Right lobe of liver (tissue), 6 donors: ENCODE results near the gene TDRD10. TPM values are rescaled to one million over a fixed set of nuclear protein-coding genes. Genes with fewer than 3 reads are reported as not detected.

Experiments
- ATAC-seq, 4 donors: fragments of 200-7000 bp; cut with Tn5 transposase; one replicate each; pipeline ENCODE4 v1.9.1; 2020; ENCODE audit warnings: mild to moderate bottlenecking in 4 of 4, moderate library complexity in 4 of 4
- DNase-seq, 3 donors: peaks; one replicate each; pipeline ENCODE4 v3.0.0-alpha.2; 2020
- H3K27ac ChIP-seq, 3 donors: fragments of 200-600 bp; one replicate each; pipeline ENCODE4 v1.8.0; 2022
- H3K27me3 ChIP-seq, 2 donors: fragments of 200-600 bp; one replicate each; pipeline ENCODE4 v1.8.0; 2022
- H3K36me3 ChIP-seq, 4 donors: fragments of 200-600 bp; sonication (generic) in 1 of 4; one replicate each; pipeline versions ENCODE4 v1.5.1 to v1.8.0; 2017 to 2022; ENCODE audit warnings: control low read depth in 1 of 4
- H3K4me1 ChIP-seq, 4 donors: fragments of 200-600 bp; sonication (generic) in 1 of 4; one replicate each; pipeline versions ENCODE4 v1.5.1 to v1.8.0; 2017 to 2022; ENCODE audit warnings: control low read depth in 1 of 4
- H3K4me3 ChIP-seq, 3 donors: fragments of 200-600 bp; one replicate each; pipeline ENCODE4 v1.8.0; 2022
- H3K9me3 ChIP-seq, 4 donors: fragments of 200-600 bp; sonication (generic) in 1 of 4; one replicate each; pipeline versions ENCODE4 v1.5.1 to v1.8.0; 2017 to 2022; ENCODE audit warnings: control low read depth in 1 of 4
- POLR2A ChIP-seq: fragments of 450-650 bp; IDR thresholded peaks from one replicate; pipeline ENCODE4 v1.6.1; 2017; ENCODE audit warnings: antibody characterized with exemption, mild to moderate bottlenecking
- WGBS: methylation state at CpG from one replicate; pipeline ENCODE4 v1.1.6; 2018; ENCODE audit warnings: low coverage, low lambda C conversion rate; ENCODE audit not compliant: insufficient coverage; ENCODE audit errors: missing lambda C conversion rate; 5-methylcytosine and 5-hydroxymethylcytosine counted together
- intact Hi-C, 2 donors: fragments of 100-400 bp; cut with DNase I; formaldehyde crosslinking; loops; one replicate each; pipeline versions ENCODE4 v1.11.2 to v1.14.1; 2022
- total RNA-seq, 6 experiments: library from RNA; depleted of rRNA in 2 of 6; stranded (reverse); fragments of >200 nt in 2 of 6; fragmentation: NEBNext Ultra II Directional in 3 of 6; extraction: Animal tissue kit (Norgen Biotek cat#: 25700) in 3 of 6; gene quantifications; one replicate each; pipeline versions ENCODE4 v1.1.0 to v1.2.4, GENCODE V29; 2016 to 2023
- TF ChIP-seq, protein P1 (sequence below), 4 donors: fragments of 200-600 bp in 3 of 4; fragments of 450-650 bp in 1 of 4; IDR thresholded peaks; one replicate each; pipeline versions ENCODE4 v1.5.1 to v1.8.0; 2016 to 2022; ENCODE audit warnings: antibody characterized with exemption in 4 of 4, mild to moderate bottlenecking in 2 of 4
- donor health status: DM: no; HTN: yes; CAD: no.
- donor health status: DM: no; HTN: no; CAD: no.
- donor health status: DM: no; HTN: no; CAD: no.
- donor health status: DM: no; HTN: yes; CAD: no.
- donor health status: DM: no; HTN: yes; CAD: no.

The TDRD10 gene
- total RNA-seq, 6 experiments from 2014 or later, result 0.92 to 2.2 (median 1.4) TPM

DNA sequence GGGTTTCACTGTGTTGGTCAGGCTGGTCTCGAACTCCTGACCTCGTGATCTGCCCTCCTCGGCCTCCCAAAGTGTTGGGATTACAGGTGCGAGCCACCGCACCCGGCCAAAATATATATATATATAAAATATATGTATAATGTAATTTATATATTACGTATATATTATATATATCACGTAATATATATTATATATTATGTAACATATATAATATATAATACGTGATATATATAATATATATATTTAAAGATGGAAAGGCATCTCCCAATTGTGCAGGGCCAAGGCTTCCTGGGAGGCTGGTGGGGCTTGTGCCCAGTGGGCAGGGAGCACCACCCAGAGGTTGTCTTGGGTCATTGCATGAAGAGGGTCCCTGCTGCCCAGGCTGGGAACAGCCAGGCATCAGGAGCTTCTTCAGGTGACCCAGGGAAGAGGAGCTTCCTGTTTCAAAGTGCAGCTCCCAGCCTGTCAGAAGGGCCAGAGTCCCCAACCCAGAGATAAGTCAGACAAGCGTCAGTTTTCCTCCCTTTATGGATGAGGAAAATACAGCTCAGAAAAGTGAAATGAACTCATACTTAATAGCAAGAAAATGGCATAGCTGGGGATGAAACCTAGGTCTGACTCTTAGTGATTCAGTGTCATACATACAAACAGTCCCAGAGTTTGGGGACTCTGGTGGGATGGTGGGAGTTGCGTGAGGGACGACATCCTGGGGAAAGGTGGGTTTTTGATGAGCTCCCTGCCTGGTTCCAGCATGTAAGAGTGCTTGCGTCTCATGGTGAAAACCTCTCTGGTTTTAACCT lies 44.4 kb downstream of the TDRD10 start:
- intact Hi-C loops, result loop anchor here in 1 of 2 donors (10.0 kb wide), 1 partner anchor 72 kb away; no protein-coding TSS in a partner anchor
- ATAC-seq (peak; percentile 70 to 77 (median 74)), DNase-seq (peak; percentile 58 to 66 (median 61))
- H3K27ac ChIP-seq, result peak overlapping the region in 2 of 3 donors; percentile 39 to 85
- TF ChIP-seq, protein P1, sequence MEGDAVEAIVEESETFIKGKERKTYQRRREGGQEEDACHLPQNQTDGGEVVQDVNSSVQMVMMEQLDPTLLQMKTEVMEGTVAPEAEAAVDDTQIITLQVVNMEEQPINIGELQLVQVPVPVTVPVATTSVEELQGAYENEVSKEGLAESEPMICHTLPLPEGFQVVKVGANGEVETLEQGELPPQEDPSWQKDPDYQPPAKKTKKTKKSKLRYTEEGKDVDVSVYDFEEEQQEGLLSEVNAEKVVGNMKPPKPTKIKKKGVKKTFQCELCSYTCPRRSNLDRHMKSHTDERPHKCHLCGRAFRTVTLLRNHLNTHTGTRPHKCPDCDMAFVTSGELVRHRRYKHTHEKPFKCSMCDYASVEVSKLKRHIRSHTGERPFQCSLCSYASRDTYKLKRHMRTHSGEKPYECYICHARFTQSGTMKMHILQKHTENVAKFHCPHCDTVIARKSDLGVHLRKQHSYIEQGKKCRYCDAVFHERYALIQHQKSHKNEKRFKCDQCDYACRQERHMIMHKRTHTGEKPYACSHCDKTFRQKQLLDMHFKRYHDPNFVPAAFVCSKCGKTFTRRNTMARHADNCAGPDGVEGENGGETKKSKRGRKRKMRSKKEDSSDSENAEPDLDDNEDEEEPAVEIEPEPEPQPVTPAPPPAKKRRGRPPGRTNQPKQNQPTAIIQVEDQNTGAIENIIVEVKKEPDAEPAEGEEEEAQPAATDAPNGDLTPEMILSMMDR (IDR thresholded peaks at IDR 0.05), result peak; percentile 59 to 83 (median 76)
- no peak for TF ChIP-seq POLR2A
- H3K36me3 ChIP-seq, result peaks cover 0 to 27% (median 15%) of the 10 kb centered on the region in 4 donors
- H3K4me3 ChIP-seq, result no peak overlapping the region
- H3K4me1 ChIP-seq, result peaks cover 0 to 38% (median 14%) of the 10 kb centered on the region in 4 donors
- no peaks in the 10 kb centered on the region for H3K27me3 ChIP-seq
- 64% methylated on average over 10 of the region's 13 CpGs for WGBS
- H3K9me3 ChIP-seq, result no peaks in the 10 kb centered on the region

DNA sequence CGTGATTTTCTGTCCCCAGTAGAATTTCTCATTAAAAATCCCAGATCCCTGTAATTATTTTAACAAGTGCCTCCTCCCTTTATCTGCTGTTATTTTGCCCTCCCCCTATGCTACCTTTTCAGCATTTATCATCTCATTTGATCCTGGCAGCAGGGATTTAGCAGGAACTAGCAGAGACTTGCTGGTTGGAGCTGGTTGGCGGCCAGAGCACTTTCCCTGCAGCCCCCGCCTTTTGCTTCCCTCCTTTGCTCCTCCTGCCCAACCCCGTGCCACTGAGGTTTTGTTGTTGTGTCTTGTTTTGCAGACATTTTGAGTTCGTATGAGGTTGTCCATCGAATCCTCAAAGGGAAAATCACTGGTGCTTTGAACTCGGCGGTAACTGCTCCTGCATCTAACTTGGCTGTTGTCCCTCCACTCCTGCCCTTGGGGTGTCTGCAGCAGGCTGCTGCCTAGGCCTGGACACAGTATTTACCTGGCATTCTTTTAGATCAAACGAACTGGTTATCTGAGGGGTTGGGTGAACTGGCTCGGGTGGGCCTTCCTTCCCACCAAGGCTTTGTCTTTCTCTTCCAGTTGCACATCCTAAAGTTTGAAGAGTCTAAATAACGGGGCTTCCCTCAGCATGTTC lies 45.2 kb downstream of the TDRD10 start:
- intact Hi-C loops, result loop anchor here in 1 of 2 donors (10.0 kb wide), 1 partner anchor 72 kb away; no protein-coding TSS in a partner anchor
- Histone ChIP-seq H3K27ac (peak overlapping the region; percentile 39 to 85 (median 62)), H3K4me1 (peaks cover 0 to 38% (median 14%) of the 10 kb centered on the region in 4 donors), H3K4me3 (no peak overlapping the region), H3K27me3 (no peaks in the 10 kb centered on the region), H3K9me3 (no peaks in the 10 kb centered on the region), H3K36me3 (peaks cover under 1 to 34% (median 20%) of the 10 kb centered on the region in 4 donors)
- TF ChIP-seq POLR2A, result no peak
- TF ChIP-seq, protein P1 (IDR thresholded peaks at IDR 0.05), result no peak
- DNase-seq (no peak), ATAC-seq (peak; percentile 16 to 55 (median 47))
- WGBS, result 33% methylated on average over 9 of the region's 11 CpGs

DNA sequence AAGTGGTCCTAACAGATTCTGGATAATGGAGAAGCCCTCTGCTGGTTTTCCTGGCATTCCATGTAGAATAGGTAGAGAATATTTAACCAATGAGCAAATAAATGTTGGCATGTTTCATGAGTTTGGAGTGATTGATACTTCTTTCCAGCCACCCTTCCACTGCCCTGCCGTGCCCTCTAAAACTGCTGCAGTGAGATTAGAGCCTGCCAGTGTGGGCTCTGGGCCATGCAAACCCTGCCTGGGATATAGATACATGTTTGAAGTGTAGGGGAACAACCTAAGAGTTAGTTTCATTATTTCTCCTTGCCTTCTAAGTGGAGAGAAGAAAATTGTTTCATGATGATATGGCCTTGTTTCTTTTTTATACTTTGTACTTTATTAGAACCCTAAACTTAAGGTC lies 46.0 kb downstream of the TDRD10 start:
- WGBS, result 0% methylated on average over 1 of the region's 1 CpG
- intact Hi-C loops, result loop anchor here in 1 of 2 donors (10.0 kb wide), 1 partner anchor 73 kb away; no protein-coding TSS in a partner anchor
- Histone ChIP-seq H3K27ac (peak overlapping the region; percentile 39 to 85 (median 62)), H3K4me1 (peaks cover 0 to 38% (median 14%) of the 10 kb centered on the region in 4 donors), H3K27me3 (no peaks in the 10 kb centered on the region), H3K9me3 (no peaks in the 10 kb centered on the region), H3K4me3 (no peak overlapping the region), H3K36me3 (peaks cover 8 to 43% (median 28%) of the 10 kb centered on the region in 4 donors)
- no peak for TF ChIP-seq POLR2A
- TF ChIP-seq, protein P1 (IDR thresholded peaks at IDR 0.05), result no peak
- ATAC-seq (peak; percentile 87 to 92 (median 90)), DNase-seq (peak; percentile 78 to 92 (median 90))

DNA sequence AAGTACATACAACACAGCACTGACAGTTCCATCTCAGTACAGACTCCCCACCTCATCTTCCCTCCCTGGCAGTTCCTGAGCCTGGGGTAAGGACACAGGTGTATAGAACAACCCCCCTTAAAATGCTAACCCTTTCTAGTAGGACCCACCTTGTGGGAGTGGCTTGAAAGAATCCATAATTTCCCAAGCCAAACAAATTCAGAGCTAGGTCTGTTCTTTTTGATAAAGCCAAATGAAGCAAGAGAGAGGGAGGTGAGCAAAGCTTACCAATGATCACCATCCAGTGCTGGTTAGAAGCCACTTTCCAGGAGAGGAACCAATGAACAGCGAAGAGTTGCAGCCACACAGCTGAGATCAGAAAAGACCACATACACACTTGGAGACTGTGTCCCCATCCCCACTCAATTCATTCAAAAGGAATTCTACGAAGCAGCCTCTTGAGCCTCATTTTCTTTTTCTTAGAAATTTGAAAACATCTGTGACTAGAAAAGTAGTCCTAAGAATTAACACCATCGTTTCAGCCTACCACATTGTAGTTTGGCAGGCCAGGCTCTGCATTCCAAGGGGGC lies 47.3 kb downstream of the TDRD10 start:
- no peaks in the 10 kb centered on the region for H3K9me3 ChIP-seq
- no peak for ATAC-seq
- WGBS, result 75% methylated on average over 3 of the region's 3 CpGs
- H3K4me3 ChIP-seq, result no peak overlapping the region
- H3K27me3 ChIP-seq, result no peaks in the 10 kb centered on the region
- peaks cover 8 to 55% (median 38%) of the 10 kb centered on the region in 4 donors for H3K36me3 ChIP-seq
- TF ChIP-seq, protein P1 (IDR thresholded peaks at IDR 0.05), result no peak
- TF ChIP-seq POLR2A, result no peak
- peak overlapping the region in 1 of 3 donors; percentile 85 for H3K27ac ChIP-seq
- DNase-seq, result no peak
- intact Hi-C loops, result loop anchor here in 1 of 2 donors (10.0 kb wide), 1 partner anchor 74 kb away; no protein-coding TSS in a partner anchor
- peaks cover 0 to 38% (median 14%) of the 10 kb centered on the region in 4 donors for H3K4me1 ChIP-seq
